ENCODE data around the gene MMP20. TPM values are rescaled to one million over a fixed set of nuclear protein-coding genes. Genes with fewer than 3 reads are reported as not detected.

MMP20 gene
- total and polyA plus RNA-seq, 2 donors (not counting 1 experiment from before 2014, with no cell fraction given): not detected

- ChIA-PET CTCF (interaction anchor here (0.7 to 5.5 kb wide), 17 partner anchors 18 to 326 kb away, joined by 3 to 129 read pairs (median 4); no protein-coding TSS in a partner anchor), POLR2A (no interaction called here)
- Histone ChIP-seq H3K9me3 (ENCODE audit: control extremely low read depth in 1 of 3, control insufficient read depth in 2 of 3, insufficient read depth in 1 of 3, low read length in 2 of 3) (no peaks in the 10 kb centered on the region), H4K20me1 (ENCODE audit: control insufficient read depth, insufficient read depth, low read length, poor library complexity, severe bottlenecking) (no peaks in the 10 kb centered on the region), H3K27me3 (replicated peaks in 1 of 4; ENCODE audit: control extremely low read depth in 1 of 4, control insufficient read depth in 3 of 4, insufficient read depth in 4 of 4, low read length in 3 of 4) (no peaks in the 10 kb centered on the region), H3K4me2 (replicated peaks; ENCODE audit: low read depth, low read length, poor library complexity, severe bottlenecking) (peak overlapping the region; percentile 34), H3K79me2 (ENCODE audit: control insufficient read depth, insufficient read depth, low read length) (no peaks in the 10 kb centered on the region), H3K9ac (ENCODE audit: low read length) (no peak overlapping the region), H3K27ac (ENCODE audit: low read length in 2 of 2) (no peak overlapping the region), H3K4me3 (ENCODE audit: control extremely low read depth in 1 of 5, extremely low read depth in 1 of 5, insufficient read depth in 1 of 5, low read depth in 2 of 5, low read length in 4 of 5) (no peak overlapping the region), H3K4me1 (ENCODE audit: control insufficient read depth in 2 of 2, insufficient read depth in 2 of 2, low read length in 2 of 2) (peaks cover 17 to 26% of the 10 kb centered on the region in 2 donors), H2AFZ (ENCODE audit: insufficient read depth, low read depth, low read length, poor library complexity, severe bottlenecking) (peak overlapping the region; percentile 52), H3K36me3 (replicated peaks in 1 of 2; ENCODE audit: control extremely low read depth in 1 of 2, control insufficient read depth in 1 of 2, extremely low read depth in 1 of 2, insufficient read depth in 2 of 2, low read length in 1 of 2) (no peaks in the 10 kb centered on the region)
- Mint-ChIP-seq H3K9me3 (ENCODE audit: insufficient read depth) (no peaks in the 10 kb centered on the region), H3K4me3 (no peak overlapping the region), H3K4me1 (peaks cover 33% of the 10 kb centered on the region), H3K27me3 (no peaks in the 10 kb centered on the region), H3K27ac (no peak overlapping the region)
- WGBS (ENCODE audit: insufficient coverage): 0% methylated on average over 1 of the region's 7 CpGs
- DNase-seq (peak; percentile 25), ATAC-seq (ENCODE audit: low read depth) (peak; percentile 44)
- intact Hi-C loops (cut with micrococcal nuclease): loop anchor here (5.0 kb wide), 1 partner anchor 603 kb away; no protein-coding TSS in a partner anchor
- TF ChIP-seq CTCF (IDR thresholded peaks at IDR 0.05) (no peak), EZH2 (IDR thresholded peaks at IDR 0.05; ENCODE audit: borderline replicate concordance, insufficient read depth, low read depth, low read length, poor library complexity, severe bottlenecking) (no peak)
Measured at GRCh38 chr11:102610200-102610599, 14.9 kb downstream of the MMP20 start.

- Histone ChIP-seq H3K27ac (ENCODE audit: low read length in 2 of 2) (no peak overlapping the region), H3K4me2 (replicated peaks; ENCODE audit: low read depth, low read length, poor library complexity, severe bottlenecking) (no peak overlapping the region), H3K79me2 (ENCODE audit: control insufficient read depth, insufficient read depth, low read length) (no peaks in the 10 kb centered on the region), H3K4me3 (ENCODE audit: control extremely low read depth in 1 of 5, extremely low read depth in 1 of 5, insufficient read depth in 1 of 5, low read depth in 2 of 5, low read length in 4 of 5) (no peak overlapping the region), H3K36me3 (replicated peaks in 1 of 2; ENCODE audit: control extremely low read depth in 1 of 2, control insufficient read depth in 1 of 2, extremely low read depth in 1 of 2, insufficient read depth in 2 of 2, low read length in 1 of 2) (no peaks in the 10 kb centered on the region), H3K27me3 (replicated peaks in 1 of 4; ENCODE audit: control extremely low read depth in 1 of 4, control insufficient read depth in 3 of 4, insufficient read depth in 4 of 4, low read length in 3 of 4) (no peaks in the 10 kb centered on the region), H3K9me3 (ENCODE audit: control extremely low read depth in 1 of 3, control insufficient read depth in 2 of 3, insufficient read depth in 1 of 3, low read length in 2 of 3) (no peaks in the 10 kb centered on the region), H4K20me1 (ENCODE audit: control insufficient read depth, insufficient read depth, low read length, poor library complexity, severe bottlenecking) (no peaks in the 10 kb centered on the region), H2AFZ (ENCODE audit: insufficient read depth, low read depth, low read length, poor library complexity, severe bottlenecking) (no peak overlapping the region), H3K9ac (ENCODE audit: low read length) (no peak overlapping the region), H3K4me1 (ENCODE audit: control insufficient read depth in 2 of 2, insufficient read depth in 2 of 2, low read length in 2 of 2) (peaks cover 17 to 26% of the 10 kb centered on the region in 2 donors)
- Mint-ChIP-seq H3K4me3 (no peak overlapping the region), H3K27me3 (no peaks in the 10 kb centered on the region), H3K9me3 (ENCODE audit: insufficient read depth) (no peaks in the 10 kb centered on the region), H3K27ac (no peak overlapping the region), H3K4me1 (peaks cover 28% of the 10 kb centered on the region)
- ChIA-PET CTCF (interaction anchor here (0.5 to 1.3 kb wide), 3 partner anchors 48 to 257 kb away, joined by 3 to 4 read pairs (median 3); no protein-coding TSS in a partner anchor), POLR2A (no interaction called here)
- intact Hi-C loops (cut with micrococcal nuclease): no loop called here
- TF ChIP-seq EZH2 (IDR thresholded peaks at IDR 0.05; ENCODE audit: borderline replicate concordance, insufficient read depth, low read depth, low read length, poor library complexity, severe bottlenecking) (no peak), CTCF (IDR thresholded peaks at IDR 0.05) (no peak)
- DNase-seq: no peak
- no CpG with 5 or more reads among the region's 3 CpGs for WGBS (ENCODE audit: insufficient coverage)
- no peak for ATAC-seq (ENCODE audit: low read depth)
Measured at GRCh38 chr11:102608699-102609098, 16.4 kb downstream of the MMP20 start.
